ENCODE measurements around the gene ADAMTS17.

Gene ADAMTS17

DNA sequence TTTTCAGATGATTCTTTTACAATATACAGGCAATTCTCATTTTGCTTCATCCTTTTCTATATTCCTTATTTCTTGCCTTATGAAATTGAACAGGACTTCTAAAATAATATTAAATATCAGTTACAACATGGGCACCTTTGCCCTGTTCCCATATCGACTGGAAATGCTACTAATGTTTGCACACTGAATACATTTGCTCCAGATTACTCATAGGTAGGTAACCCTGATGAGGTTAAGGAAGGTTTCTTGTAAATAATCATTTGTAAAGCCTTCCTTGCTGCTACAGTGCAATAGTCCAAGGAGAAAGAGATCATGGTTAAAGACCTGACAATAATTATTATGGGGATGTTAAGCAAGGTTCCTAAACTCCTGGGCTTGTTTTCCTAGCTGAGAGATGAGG, 175.5 kb downstream of the ADAMTS17 start:
- DNase-seq: no peak

DNA sequence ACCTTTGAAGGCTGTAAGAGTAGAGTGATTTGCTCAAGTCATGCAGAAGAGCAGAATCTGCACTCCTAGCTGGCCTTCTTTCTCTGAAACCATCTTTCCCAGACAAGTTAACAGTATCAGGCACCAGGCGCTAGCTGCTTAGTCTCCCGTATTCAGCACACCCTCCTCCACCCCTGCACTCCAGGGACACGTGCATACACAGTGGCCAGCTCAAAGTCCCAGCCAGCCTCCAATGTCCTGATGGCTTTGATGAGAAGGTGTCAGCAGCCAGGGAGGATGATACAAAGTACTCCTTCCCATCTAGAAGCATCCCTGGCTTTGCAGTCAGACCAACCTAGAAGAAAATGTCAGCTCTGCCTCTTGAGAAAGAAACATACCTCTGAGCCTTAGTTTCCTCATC, 177.8 kb downstream of the ADAMTS17 start:
- no peak for DNase-seq

DNA sequence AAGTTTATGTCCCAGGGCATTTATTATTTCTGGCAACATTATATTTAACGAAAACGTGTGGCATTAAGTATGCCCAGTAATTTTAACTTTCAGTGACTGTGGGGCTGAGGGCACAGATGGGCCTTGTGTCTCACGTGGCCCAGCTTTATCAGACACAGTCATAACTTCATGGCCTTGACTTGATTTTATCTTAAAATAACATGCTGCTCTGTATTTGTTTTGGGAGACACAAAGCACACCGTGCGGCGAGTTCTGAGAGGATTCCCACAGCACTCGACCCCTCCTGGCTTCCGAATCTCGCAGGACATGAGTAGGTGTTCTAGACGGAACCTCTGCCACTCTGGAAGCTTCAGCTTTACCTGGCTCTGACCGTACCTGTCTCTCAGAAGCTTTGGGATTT, 180.8 kb downstream of the ADAMTS17 start:
- DNase-seq: no peak

DNA sequence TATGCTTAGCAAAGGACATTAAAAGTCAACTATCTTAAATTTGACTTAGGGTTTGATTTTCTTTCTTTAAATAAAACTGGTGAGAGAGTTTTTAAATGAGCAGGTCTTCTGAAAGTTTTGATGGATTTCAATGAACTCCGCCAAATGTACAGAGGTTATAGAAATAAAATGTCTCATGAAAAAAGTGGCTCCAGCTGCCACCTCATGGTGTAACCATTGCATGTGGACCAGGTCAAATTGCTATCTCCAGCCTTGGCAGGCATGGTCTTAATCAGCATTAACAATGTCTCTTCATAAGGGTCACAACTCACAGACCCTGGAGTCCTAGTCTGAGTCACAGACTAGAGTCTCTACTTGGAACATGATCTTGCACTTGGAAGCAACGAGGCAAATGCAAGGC, 182.3 kb downstream of the ADAMTS17 start:
- no peak for DNase-seq

DNA sequence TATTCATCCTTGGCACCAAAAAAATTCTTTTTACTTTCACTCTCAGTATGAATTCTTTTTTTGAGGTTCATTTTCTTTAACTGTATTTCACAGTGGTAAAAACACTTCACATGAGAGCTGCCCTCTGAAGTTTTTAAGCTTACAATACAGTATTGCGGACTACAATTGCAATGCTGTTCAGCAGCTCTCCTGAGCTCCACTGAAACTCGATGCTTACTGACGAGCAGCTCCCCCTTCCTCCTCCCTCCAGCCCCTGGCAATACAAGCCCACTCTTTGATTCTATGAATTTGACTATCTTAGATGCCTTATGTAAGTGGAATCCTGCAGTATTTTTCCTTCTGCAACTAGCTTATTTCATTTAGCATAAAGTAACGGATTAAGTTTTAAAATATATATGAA, 183.4 kb downstream of the ADAMTS17 start:
- DNase-seq: no peak

DNA sequence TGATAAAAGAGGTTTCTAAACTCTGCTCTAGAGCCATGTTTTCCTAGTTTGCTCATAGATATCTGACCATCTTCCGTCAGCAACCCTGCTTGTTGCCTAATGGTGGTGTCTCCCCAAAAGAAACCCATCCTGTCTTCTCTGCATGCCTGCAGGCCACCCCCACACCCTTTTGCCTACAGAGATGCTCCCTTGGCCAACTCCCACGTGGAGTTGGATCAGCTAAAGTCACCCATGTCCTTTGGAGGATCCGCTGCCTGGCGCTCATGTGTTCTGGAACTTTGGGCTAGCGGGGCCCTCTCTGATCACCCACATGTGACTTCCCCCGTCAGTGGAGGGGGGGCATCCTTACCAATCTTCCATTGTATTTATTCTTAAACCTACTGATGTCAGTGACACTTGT, 185.6 kb downstream of the ADAMTS17 start:
- no peak for DNase-seq

DNA sequence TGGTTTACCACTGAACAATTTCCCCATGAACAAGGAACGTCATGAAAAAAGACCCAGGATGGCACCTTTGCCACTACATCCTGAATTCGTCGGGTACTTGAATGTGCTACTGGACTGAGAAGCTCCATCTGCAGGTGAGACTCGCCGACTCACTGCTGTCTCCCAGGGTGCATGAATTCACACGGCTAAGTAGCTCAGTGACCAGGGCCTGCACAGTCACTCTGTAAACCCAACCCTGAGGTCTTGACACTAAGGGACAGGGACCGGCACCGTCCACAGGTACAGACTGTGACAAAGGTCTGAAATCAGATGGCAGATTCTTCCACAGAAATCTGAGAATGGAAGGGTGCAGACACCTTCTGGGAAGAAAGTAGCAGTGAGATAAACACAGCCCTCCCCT, 187.4 kb downstream of the ADAMTS17 start:
- no peak for DNase-seq

DNA sequence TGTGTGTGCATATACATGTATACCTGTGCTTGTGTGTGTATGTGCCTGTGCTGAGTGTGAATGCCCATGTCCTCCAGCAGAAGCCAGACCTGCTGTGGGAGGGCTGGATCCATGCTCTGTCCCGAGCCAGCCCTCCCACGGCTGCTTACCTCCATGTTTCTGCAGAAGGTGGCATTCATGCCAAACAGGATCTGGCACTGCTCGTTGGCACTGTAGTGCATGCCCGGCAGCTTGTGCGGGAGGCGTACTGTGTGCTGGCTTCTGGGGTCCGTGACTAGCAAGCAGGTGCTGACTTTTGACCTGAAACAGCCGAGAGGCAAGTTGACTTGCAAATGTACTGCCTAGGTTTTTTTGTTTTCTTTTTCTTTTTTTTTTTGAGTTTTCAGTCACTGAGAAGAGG, 189.3 kb downstream of the ADAMTS17 start:
- DNase-seq: no peak

DNA sequence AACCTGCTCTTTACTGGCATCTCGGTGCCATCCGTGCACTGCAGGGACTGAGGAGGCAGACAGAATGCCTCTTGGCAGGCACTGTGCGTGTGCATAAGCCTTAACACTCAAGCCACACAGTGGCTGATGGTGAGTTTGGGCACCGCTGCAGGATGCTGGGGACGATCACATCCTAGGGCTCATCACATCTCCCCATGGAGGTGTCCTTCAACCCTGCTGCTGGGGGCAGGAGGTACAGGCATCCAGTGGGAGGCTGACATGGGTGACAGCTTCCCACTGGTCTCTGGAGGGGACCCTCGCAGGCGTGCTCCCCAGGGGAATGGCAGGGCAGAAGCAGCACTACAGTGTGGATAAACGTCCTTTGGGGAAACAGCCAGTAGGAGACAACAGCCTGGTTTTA, 190.9 kb downstream of the ADAMTS17 start:
- DNase-seq: no peak

DNA sequence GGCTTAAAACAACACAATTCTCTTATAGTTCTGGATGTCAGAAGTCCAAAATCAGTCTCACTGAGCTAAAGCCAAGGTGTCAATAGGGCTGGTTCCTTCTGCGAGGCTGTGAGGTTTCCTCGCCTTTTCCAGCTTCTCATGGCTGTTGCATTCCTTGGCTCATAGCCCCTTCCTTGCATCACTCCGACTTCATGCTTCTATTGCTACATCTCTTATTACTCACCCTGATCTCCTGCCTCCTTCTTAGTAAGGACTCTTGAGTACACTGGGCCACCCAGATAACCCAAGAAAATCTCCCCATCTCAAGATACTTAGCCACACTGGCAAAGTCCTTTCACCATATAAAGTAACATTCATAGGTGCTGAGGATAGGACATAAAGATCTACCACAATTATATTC, 193.9 kb downstream of the ADAMTS17 start:
- no peak for DNase-seq

DNA sequence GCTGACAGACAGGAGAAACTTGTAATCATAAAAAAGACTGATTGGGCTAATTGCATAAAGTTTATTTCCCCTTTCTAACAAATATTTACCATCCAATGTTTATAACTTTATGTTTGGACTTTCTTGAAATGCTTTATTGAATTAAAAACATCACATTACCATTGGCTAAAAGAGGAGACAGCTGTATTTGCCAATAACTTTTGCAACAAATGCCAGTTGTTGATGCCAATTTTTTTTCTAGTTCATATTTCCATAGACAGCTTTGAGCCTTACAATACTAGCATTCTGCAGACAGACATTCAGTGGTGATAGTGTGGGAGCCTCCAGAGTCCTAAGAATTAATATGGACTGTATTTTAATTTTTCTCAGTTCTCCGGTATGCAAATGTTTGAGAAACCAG, 198.4 kb downstream of the ADAMTS17 start:
- DNase-seq: no peak

DNA sequence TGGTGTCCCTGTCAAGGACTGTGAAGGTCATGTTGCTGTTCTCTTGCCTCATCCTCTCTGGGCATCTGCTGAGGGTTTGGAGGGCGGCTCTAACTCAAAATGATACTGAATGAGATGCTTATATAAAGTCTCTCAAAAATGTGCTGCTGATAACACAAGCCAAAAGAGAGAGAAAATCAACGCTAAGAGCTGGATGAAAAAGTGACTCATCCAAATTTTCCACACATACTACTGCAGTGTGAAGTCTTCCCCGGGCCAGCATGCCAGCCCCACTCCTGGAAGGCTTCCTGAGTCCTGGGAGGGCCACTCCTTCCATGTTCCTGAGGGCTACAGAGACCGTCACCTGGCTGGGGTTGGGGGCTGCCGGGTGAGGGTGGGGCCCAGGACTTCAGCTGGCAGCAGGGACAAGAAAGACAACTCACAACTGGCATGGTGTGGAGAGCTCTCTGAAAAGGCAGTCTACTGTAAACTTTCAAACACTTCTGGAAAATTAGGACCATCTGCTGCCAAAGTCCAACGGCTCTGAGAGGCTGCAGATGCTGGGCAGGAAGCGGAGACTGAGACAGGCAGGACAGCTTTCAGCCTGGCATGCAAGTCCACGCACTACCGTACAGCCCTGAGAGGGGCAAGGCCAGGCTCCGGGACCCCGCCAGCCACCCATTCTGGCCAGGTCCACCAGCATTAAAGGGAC, 200.3 kb downstream of the ADAMTS17 start:
- DNase-seq: no peak

DNA sequence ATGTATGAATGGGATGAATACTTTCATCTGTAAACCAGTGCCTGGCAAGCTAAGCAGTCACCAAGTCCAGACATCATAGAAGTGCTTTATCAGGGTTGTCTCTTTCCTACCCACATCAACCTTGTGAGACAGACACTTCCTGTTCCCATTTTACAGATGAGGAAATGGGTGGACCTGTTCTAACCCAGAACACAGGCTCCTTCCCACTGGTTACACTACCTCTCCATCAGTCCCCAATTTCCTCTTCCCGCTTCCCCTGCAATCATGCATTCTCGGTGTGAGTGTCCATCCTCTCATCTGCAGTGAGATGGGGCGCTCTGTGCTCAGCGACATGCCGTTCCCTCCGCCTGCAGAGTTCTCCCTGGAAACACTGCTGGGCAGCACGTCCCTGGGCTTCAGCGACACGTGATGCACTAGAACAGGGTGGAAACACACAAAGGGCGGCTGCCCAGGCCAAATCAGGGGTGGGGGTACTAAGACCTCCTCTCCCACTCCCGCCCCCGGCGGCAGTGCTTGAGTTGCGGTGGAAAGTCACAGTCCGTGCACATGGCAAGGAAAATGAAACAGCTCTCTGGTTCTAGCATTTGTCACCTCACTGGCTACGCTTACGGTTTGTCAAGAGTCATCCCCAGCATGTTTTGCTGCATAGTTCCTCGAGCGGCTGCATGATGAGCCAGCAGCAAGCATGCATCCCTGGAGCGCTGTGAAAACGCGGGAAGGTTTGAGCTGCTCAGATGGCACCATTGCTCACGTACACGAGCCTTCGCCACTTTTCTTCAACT, 201.1 kb downstream of the ADAMTS17 start:
- no peak for DNase-seq

DNA sequence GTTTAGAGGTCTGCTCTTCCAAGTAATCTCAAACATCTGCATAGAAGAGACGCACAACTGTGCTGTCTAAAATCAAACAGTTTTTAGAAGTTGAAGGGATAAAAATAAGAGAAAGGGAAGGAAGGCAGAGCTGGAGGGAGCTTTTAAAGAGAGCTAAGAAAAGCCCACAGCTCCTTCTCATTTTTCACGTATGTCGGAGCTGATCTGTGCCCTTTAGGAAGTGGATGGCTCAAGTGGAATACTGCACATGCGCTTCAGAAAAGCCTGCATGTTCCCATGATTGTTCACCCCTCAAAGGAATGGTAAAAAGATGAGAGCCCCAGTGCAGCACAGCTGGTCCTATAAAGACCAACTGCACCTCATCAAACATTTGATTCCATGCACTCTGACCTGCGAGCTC, 207.2 kb downstream of the ADAMTS17 start:
- DNase-seq: no peak

DNA sequence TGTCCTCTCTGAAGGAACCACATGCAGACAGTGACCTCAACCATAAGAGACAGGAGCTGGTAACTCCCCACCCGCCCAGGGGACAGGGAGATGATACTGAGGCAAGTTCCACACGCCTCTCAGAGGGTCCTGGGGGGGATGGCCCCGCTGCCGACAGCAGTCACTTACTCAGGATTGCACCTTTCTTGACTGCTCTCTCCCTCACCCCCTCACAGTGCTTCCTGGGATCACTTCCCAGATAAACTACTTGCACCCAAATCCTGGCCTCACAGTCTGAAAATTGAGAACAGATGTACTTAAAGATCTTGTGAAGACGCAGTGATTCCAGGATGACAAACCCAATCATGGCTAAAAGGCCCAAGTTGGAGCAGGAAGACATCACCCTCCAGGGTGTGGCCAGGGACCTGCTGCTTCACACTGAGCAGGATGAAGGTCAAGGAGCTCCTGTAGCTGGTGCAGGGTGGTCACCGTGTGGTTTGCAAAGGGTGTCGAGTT, 207.6 kb downstream of the ADAMTS17 start:
- no peak for DNase-seq

DNA sequence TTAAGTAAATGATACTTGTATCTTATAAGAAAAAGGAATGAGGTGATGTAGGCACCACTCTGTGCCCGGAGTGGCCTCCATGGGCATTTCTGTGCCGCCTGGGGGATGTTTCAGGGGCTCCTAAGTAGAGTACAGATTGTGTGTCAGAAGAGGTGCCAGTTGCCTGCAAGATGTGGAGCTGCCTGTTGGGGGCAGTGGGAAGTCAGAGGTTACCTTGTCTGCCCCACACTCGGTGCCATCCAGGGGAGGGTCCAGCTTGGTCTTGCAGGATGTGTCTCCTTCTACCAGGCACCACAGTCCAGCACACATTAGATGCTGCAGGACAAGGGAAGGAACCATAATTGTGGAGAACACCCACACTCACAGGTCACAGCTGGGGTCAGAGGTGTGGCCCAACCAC, 208.8 kb downstream of the ADAMTS17 start:
- no peak for DNase-seq

DNA sequence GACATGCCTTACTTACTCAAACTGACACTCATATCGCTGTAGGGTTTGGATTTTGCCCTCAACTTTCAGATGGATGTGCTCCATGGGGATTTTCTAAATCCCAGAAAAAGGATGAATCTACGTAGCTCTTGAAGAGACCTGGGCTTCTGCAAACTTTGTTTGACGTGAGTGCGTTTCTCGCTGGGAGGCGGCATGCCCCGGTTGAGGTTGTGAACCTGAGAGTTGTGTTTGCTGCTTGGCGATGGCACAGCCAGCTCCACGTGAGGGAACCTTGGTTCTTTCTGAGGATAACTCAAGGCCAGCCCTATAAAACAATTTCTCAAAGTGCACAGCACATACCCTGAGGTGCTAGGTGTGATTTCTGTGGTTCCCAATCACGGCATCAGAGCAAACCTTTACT, 209.5 kb downstream of the ADAMTS17 start:
- no peak for DNase-seq

DNA sequence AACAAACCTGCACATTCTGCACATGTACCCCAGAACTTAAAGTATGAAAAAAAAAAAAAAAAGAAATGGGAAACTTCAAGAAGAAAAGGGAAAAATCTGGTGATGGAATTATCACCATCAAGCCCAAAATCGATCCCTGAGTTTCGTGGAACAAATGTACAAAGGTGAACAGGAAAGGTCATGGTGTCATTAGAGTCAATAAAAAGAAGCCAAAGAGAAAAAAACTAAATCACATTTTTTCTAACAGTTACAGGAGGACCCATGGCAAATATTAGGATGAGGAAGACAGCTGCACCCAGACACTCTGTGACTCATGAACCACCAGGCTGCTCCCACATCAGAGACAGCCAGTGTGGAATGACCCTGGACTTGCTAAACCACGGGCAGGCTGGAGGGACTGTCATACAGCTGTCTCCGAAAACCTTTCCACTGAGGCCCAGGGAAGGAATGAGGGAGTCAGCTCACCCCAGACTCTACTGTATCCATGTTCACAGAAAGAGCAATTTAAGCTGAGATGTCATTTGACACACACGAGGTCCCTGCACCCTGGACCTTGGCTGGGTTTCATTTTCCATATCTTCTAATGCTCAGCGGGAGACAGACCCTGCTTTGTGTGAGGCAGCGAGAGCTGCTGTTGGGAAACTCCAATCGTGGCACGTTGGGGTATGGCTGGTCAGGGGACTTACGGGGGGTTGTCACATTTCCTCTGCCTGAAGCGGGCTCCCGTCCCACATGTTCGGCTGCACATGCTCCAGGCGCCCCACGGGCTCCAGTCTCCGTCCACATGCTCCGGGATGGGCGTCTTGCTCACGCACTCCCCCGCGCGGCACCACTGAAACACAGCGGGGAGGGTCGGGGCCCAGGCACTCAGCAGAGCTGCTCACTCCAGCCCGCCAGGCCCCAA, 210.2 kb downstream of the ADAMTS17 start:
- no peak for DNase-seq

DNA sequence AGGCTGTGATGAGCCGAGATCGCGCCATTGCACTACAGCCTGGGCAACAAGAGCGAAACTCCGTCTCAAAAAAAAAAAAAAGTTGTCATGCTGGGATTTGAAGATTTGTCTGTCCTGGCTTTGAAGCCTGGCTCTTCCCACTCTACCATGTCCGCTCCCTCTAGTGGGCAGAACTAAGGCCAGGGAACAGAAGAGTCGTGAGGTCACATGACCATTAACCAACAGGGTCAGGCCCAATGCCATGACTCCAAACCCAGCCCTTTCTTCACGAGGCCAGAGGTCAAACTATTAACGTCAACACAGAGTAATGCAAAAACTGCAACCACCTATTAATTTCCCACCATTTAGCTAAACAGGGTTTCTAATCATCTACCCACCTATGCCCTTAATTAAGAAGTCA, 212.1 kb downstream of the ADAMTS17 start:
- DNase-seq: peak; percentile 14 to 20

DNA sequence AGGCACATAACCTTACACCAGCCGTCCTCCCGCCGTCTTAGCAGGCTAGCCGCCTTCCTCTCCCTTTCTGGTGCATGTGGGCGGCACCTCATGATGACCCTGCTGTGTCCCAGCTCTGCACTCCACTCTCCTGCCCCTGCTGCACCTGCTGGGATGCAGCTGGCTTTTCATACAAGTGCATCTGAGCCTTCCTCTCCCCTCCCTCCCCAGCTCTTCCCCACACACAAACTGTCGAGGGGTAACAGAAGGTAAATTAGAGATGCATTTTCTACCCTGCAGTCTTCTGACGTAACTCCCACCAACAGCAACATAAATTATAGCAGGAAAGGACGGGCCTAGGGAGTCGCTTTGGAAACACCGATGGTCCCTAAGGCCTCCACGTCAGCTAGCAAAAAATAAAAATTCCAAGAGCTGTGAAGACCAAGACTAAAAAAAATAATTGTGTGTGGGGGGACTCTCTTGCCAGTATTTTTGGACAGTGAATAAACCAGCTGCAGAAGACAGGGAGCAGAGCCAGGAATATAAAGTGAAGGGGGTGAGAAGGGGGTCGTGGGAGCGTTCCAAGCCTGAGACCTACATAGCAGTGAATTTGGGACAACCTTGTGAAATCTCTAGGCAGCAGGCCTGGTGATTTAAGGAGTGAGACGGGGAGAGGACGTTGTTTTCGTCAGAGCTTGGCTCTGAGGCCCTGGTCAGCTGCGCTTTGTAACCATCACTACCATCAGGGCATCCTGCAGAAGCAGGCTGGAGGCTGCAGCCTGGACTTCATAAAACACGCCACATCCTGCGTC, 216.2 kb downstream of the ADAMTS17 start:
- no peak for DNase-seq

DNA sequence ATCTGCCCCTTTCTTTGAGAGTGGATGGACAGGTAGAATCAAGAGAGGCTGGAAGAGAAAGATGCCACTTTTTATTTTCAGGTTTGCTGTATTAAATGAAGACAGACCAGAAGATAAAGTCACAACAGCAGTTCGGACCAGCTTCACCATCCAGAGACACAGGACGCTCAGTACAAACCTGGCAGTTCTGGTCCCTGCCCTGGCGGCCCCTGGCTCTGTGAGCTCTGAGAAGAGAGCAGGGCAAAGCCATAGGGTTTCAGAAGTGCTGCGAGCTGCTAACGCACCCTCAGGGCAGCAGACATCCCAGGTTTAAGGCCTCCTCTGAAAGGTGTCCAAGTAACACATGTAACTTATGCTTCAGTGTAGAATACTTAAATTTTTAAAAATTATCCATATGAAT, 216.8 kb downstream of the ADAMTS17 start:
- DNase-seq: no peak

DNA sequence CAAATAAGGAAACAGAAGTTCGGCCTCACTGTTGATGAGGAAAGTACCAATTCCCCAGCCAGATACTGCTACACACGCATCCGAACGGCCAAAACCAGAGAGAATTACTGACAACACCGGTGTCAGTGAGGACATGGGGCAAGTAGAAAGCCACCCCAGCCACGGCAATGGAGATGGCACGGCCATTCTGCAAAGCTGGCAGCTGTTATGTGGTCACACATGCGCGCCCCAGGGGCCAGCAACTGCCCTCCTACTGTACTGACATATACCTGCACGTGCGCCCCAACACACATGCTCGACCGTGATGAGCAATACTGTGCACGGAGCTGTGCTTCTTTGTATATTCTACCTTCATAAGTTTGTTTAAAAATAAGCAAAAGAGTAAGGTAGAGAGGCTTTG, 217.4 kb downstream of the ADAMTS17 start:
- no peak for DNase-seq

DNA sequence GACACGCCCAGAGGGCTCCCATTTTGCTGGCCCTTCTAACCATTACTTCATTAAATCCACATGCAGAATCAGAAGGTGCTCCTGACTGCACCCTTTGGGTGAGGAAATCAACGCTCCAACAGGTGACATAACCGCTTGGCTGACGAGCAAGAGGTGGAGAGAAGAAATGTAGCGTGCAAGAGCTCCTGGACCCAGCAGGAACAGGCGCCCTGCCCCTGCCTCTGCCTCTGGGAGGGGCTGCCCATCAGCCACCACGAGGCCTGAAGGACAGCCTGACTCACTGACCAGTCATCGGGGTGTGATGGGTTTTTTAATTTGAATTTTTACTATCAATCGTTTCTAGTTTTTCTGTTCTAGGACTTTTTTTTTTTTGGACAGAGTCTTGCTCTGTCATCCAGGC, 218.2 kb downstream of the ADAMTS17 start:
- no peak for DNase-seq

All from SW 1271 (cell line).